Measurements from ENCODE around the gene CPNE4. TPM values are rescaled to one million over a fixed set of nuclear protein-coding genes. Genes with fewer than 3 reads are reported as not detected.
"Not testable (repeated sequence)": the region's sequence is repeated elsewhere in the genome, so short reads cannot be mapped to it uniquely, and the experiment has no call there.

The CPNE4 gene
- total RNA-seq, 1 donor from 2014 or later = not detected

GRCh38 chr3:131963442-131963841, 71.4 kb downstream of the CPNE4 start:
- peaks cover 13% of the 10 kb centered on the region for H3K9me3 Mint-ChIP-seq
- H3K27ac Mint-ChIP-seq; H3K27me3 Mint-ChIP-seq; H3K4me3 Mint-ChIP-seq; intact Hi-C loops (cut with micrococcal nuclease); H3K36me3 Mint-ChIP-seq (ENCODE audit: low read depth); H3K4me1 Mint-ChIP-seq; DNase-seq: not testable (repeated sequence)

- H3K4me1 Mint-ChIP-seq = no peaks in the 10 kb centered on the region
- peaks cover 13% of the 10 kb centered on the region for H3K9me3 Mint-ChIP-seq
- intact Hi-C loops (cut with micrococcal nuclease) = no loop called here
- no peaks in the 10 kb centered on the region for H3K36me3 Mint-ChIP-seq (ENCODE audit: low read depth)
- H3K27me3 Mint-ChIP-seq = no peaks in the 10 kb centered on the region
- DNase-seq = no peak
- H3K4me3 Mint-ChIP-seq = no peak overlapping the region
- H3K27ac Mint-ChIP-seq = no peak overlapping the region
Measured at GRCh38 chr3:131962982-131963381, 71.8 kb downstream of the CPNE4 start.

GRCh38 chr3:131960324-131960723, 74.5 kb downstream of the CPNE4 start:
- Mint-ChIP-seq H3K36me3 (ENCODE audit: low read depth) (no peaks in the 10 kb centered on the region), H3K4me3 (no peak overlapping the region), H3K9me3 (peaks cover 3% of the 10 kb centered on the region), H3K27me3 (no peaks in the 10 kb centered on the region), H3K4me1 (no peaks in the 10 kb centered on the region), H3K27ac (no peak overlapping the region)
- intact Hi-C loops (cut with micrococcal nuclease) = no loop called here
- no peak for DNase-seq

GRCh38 chr3:131957980-131958379, 76.8 kb downstream of the CPNE4 start:
- no peaks in the 10 kb centered on the region for H3K9me3 Mint-ChIP-seq
- H3K36me3 Mint-ChIP-seq (ENCODE audit: low read depth) = no peaks in the 10 kb centered on the region
- H3K4me1 Mint-ChIP-seq = no peaks in the 10 kb centered on the region
- no peak overlapping the region for H3K4me3 Mint-ChIP-seq
- intact Hi-C loops (cut with micrococcal nuclease) = no loop called here
- no peak overlapping the region for H3K27ac Mint-ChIP-seq
- no peak for DNase-seq
- no peaks in the 10 kb centered on the region for H3K27me3 Mint-ChIP-seq

- no peak overlapping the region for H3K4me3 Mint-ChIP-seq
- no peak for DNase-seq
Measured at GRCh38 chr3:131957511-131957910, 77.3 kb downstream of the CPNE4 start.

GRCh38 chr3:131948806-131949205, 86.0 kb downstream of the CPNE4 start:
- Mint-ChIP-seq H3K27ac (no peak overlapping the region), H3K36me3 (ENCODE audit: low read depth) (no peaks in the 10 kb centered on the region), H3K4me3 (no peak overlapping the region), H3K27me3 (no peaks in the 10 kb centered on the region), H3K4me1 (peaks cover 2% of the 10 kb centered on the region), H3K9me3 (no peaks in the 10 kb centered on the region)
- intact Hi-C loops (cut with micrococcal nuclease) = no loop called here
- DNase-seq = no peak

More at GRCh38 chr3:131957511-131957910, 77.3 kb downstream of the CPNE4 start:
- Mint-ChIP-seq H3K36me3 (ENCODE audit: low read depth) (no peaks in the 10 kb centered on the region), H3K27ac (no peak overlapping the region), H3K4me1 (no peaks in the 10 kb centered on the region), H3K27me3 (no peaks in the 10 kb centered on the region), H3K9me3 (no peaks in the 10 kb centered on the region)
- intact Hi-C loops (cut with micrococcal nuclease) = no loop called here

- peaks cover 2% of the 10 kb centered on the region for H3K4me1 Mint-ChIP-seq
- intact Hi-C loops (cut with micrococcal nuclease) = no loop called here
- no peaks in the 10 kb centered on the region for H3K27me3 Mint-ChIP-seq
- no peaks in the 10 kb centered on the region for H3K9me3 Mint-ChIP-seq
- no peak overlapping the region for H3K4me3 Mint-ChIP-seq
- H3K36me3 Mint-ChIP-seq (ENCODE audit: low read depth) = no peaks in the 10 kb centered on the region
- DNase-seq = no peak
- no peak overlapping the region for H3K27ac Mint-ChIP-seq
Measured at GRCh38 chr3:131944676-131945075, 90.1 kb downstream of the CPNE4 start.

- H3K9me3 Mint-ChIP-seq = no peaks in the 10 kb centered on the region
- H3K36me3 Mint-ChIP-seq (ENCODE audit: low read depth) = no peaks in the 10 kb centered on the region
- no peak overlapping the region for H3K4me3 Mint-ChIP-seq
- intact Hi-C loops (cut with micrococcal nuclease) = no loop called here
- no peak for DNase-seq
- no peaks in the 10 kb centered on the region for H3K27me3 Mint-ChIP-seq
- no peaks in the 10 kb centered on the region for H3K4me1 Mint-ChIP-seq
- H3K27ac Mint-ChIP-seq = no peak overlapping the region
Measured at GRCh38 chr3:131933665-131934064, 101.1 kb downstream of the CPNE4 start.

- Mint-ChIP-seq H3K4me3 (no peak overlapping the region), H3K4me1 (no peaks in the 10 kb centered on the region), H3K27me3 (no peaks in the 10 kb centered on the region), H3K9me3 (no peaks in the 10 kb centered on the region), H3K27ac (no peak overlapping the region), H3K36me3 (ENCODE audit: low read depth) (no peaks in the 10 kb centered on the region)
- DNase-seq = no peak
- intact Hi-C loops (cut with micrococcal nuclease) = no loop called here
Measured at GRCh38 chr3:131928593-131928992, 106.2 kb downstream of the CPNE4 start.

GRCh38 chr3:131925571-131925970, 109.2 kb downstream of the CPNE4 start:
- Mint-ChIP-seq H3K27ac (no peak overlapping the region), H3K36me3 (ENCODE audit: low read depth) (no peaks in the 10 kb centered on the region), H3K4me1 (no peaks in the 10 kb centered on the region), H3K27me3 (no peaks in the 10 kb centered on the region), H3K9me3 (no peaks in the 10 kb centered on the region), H3K4me3 (no peak overlapping the region)
- no peak for DNase-seq
- intact Hi-C loops (cut with micrococcal nuclease) = no loop called here

GRCh38 chr3:131922356-131922755, 112.5 kb downstream of the CPNE4 start:
- no peak overlapping the region for H3K4me3 Mint-ChIP-seq
- intact Hi-C loops (cut with micrococcal nuclease) = no loop called here
- no peaks in the 10 kb centered on the region for H3K9me3 Mint-ChIP-seq
- no peaks in the 10 kb centered on the region for H3K36me3 Mint-ChIP-seq (ENCODE audit: low read depth)
- H3K27ac Mint-ChIP-seq = no peak overlapping the region
- no peaks in the 10 kb centered on the region for H3K4me1 Mint-ChIP-seq
- H3K27me3 Mint-ChIP-seq = no peaks in the 10 kb centered on the region
- no peak for DNase-seq

GRCh38 chr3:131917006-131917405, 117.8 kb downstream of the CPNE4 start:
- Mint-ChIP-seq H3K36me3 (ENCODE audit: low read depth) (no peaks in the 10 kb centered on the region), H3K27ac (no peak overlapping the region), H3K9me3 (no peaks in the 10 kb centered on the region), H3K4me1 (no peaks in the 10 kb centered on the region), H3K4me3 (no peak overlapping the region), H3K27me3 (no peaks in the 10 kb centered on the region)
- intact Hi-C loops (cut with micrococcal nuclease) = no loop called here
- DNase-seq = no peak

GRCh38 chr3:131914090-131914691, 120.6 kb downstream of the CPNE4 start:
- no peak for DNase-seq
- H3K9me3 Mint-ChIP-seq = no peaks in the 10 kb centered on the region
- H3K27ac Mint-ChIP-seq = no peak overlapping the region
- no peaks in the 10 kb centered on the region for H3K27me3 Mint-ChIP-seq
- intact Hi-C loops (cut with micrococcal nuclease) = no loop called here
- no peaks in the 10 kb centered on the region for H3K4me1 Mint-ChIP-seq
- H3K36me3 Mint-ChIP-seq (ENCODE audit: low read depth) = no peaks in the 10 kb centered on the region
- H3K4me3 Mint-ChIP-seq = no peak overlapping the region

- Mint-ChIP-seq H3K4me3 (no peak overlapping the region), H3K27me3 (no peaks in the 10 kb centered on the region), H3K4me1 (no peaks in the 10 kb centered on the region), H3K27ac (no peak overlapping the region), H3K36me3 (ENCODE audit: low read depth) (no peaks in the 10 kb centered on the region), H3K9me3 (no peaks in the 10 kb centered on the region)
- DNase-seq = no peak
- intact Hi-C loops (cut with micrococcal nuclease) = no loop called here
Measured at GRCh38 chr3:131912255-131912654, 122.6 kb downstream of the CPNE4 start.

GRCh38 chr3:131907796-131908195, 127.0 kb downstream of the CPNE4 start:
- H3K9me3 Mint-ChIP-seq = no peaks in the 10 kb centered on the region
- H3K27me3 Mint-ChIP-seq = no peaks in the 10 kb centered on the region
- DNase-seq = no peak
- no peaks in the 10 kb centered on the region for H3K36me3 Mint-ChIP-seq (ENCODE audit: low read depth)
- H3K4me3 Mint-ChIP-seq = no peak overlapping the region
- H3K27ac Mint-ChIP-seq = no peak overlapping the region
- intact Hi-C loops (cut with micrococcal nuclease) = no loop called here
- no peaks in the 10 kb centered on the region for H3K4me1 Mint-ChIP-seq
